HEK293T (cell line): ENCODE measurements around the gene FBXL17.

Experiments
- CTCF ChIA-PET: fragments of 350-600 bp; formaldehyde crosslinking; extraction: SDS; loops from one replicate; lab custom pipeline; 2021; ENCODE audit warnings: antibody characterized with exemption, inconsistent platforms; lab: Yijun Ruan, JAX
- POLR2A ChIA-PET: fragments of 350-600 bp; formaldehyde crosslinking; extraction: SDS; loops from one replicate; lab custom pipeline; 2020; ENCODE audit warnings: antibody characterized with exemption, inconsistent platforms; lab: Yijun Ruan, JAX
- DNase-seq: peaks from one replicate; pipeline ENCODE4 v3.0.0; 2012; ENCODE audit warnings: mixed read lengths; ENCODE audit errors: extremely low spot score
- ARNT ChIP-seq: fragments of 450-650 bp; IDR thresholded peaks from 2 replicates; pipeline ENCODE4 v1.6.1; 2017; ENCODE audit warnings: mild to moderate bottlenecking
- BHLHE40 ChIP-seq: fragments of 450-650 bp; IDR thresholded peaks from 2 replicates; pipeline ENCODE4 v1.6.1; 2016; ENCODE audit warnings: mild to moderate bottlenecking, moderate library complexity, borderline replicate concordance
- CTBP1 ChIP-seq: fragments of 450-650 bp; IDR thresholded peaks from 2 replicates; pipeline ENCODE4 v1.6.1; 2016; ENCODE audit warnings: borderline replicate concordance
- ELF4 ChIP-seq: fragments of 450-650 bp; IDR thresholded peaks from 2 replicates; pipeline ENCODE4 v1.6.1; 2017; ENCODE audit warnings: antibody characterized with exemption
- FOXA1 ChIP-seq: fragments of 450-650 bp; IDR thresholded peaks from 2 replicates; pipeline ENCODE4 v1.6.1; 2016; ENCODE audit warnings: mild to moderate bottlenecking
- FOXK2 ChIP-seq: fragments of 450-650 bp; IDR thresholded peaks from 2 replicates; pipeline ENCODE4 v1.6.1; 2016; ENCODE audit warnings: mild to moderate bottlenecking
- FOXM1 ChIP-seq: fragments of 450-650 bp; IDR thresholded peaks from 2 replicates; pipeline ENCODE4 v1.6.1; 2017; ENCODE audit warnings: mild to moderate bottlenecking, borderline replicate concordance
- HDGF ChIP-seq: fragments of 450-650 bp; IDR thresholded peaks from 2 replicates; pipeline ENCODE4 v1.6.1; 2017; ENCODE audit warnings: antibody characterized with exemption, borderline replicate concordance
- L3MBTL2 ChIP-seq: fragments of 450-650 bp; conservative IDR thresholded peaks from 2 replicates; pipeline ENCODE4 v1.6.1; 2016; ENCODE audit warnings: mild to moderate bottlenecking
- LEF1 ChIP-seq: fragments of 450-650 bp; IDR thresholded peaks from 2 replicates; pipeline ENCODE4 v1.6.1; 2017; ENCODE audit warnings: mild to moderate bottlenecking, borderline replicate concordance
- NFRKB ChIP-seq: fragments of 450-650 bp; IDR thresholded peaks from 2 replicates; pipeline ENCODE4 v1.6.1; 2016; ENCODE audit warnings: mild to moderate bottlenecking, moderate library complexity
- PKNOX1 ChIP-seq: fragments of 450-650 bp; IDR thresholded peaks from 2 replicates; pipeline ENCODE4 v1.6.1; 2016
- SP1 ChIP-seq: fragments of 450-650 bp; IDR thresholded peaks from 2 replicates; pipeline ENCODE4 v1.6.1; 2017
- SUZ12 ChIP-seq: fragments of 450-650 bp; IDR thresholded peaks from 2 replicates; pipeline ENCODE4 v1.6.1; 2016; ENCODE audit warnings: mild to moderate bottlenecking
- TARDBP ChIP-seq: fragments of 450-650 bp; IDR thresholded peaks from 2 replicates; pipeline ENCODE4 v1.6.1; 2016
- ZNF384 ChIP-seq: fragments of 450-650 bp; IDR thresholded peaks from 2 replicates; pipeline ENCODE4 v1.6.1; 2016

The FBXL17 gene

GRCh38 chr5:108101130-108101529, 280.8 kb downstream of the FBXL17 start:
- ChIA-PET CTCF (no interaction called here), POLR2A (no interaction called here)
- no peak for DNase-seq
- no peak for TF ChIP-seq SP1
- TF ChIP-seq FOXK2: no peak
- no peak for TF ChIP-seq HDGF
- no peak for TF ChIP-seq L3MBTL2
- TF ChIP-seq FOXA1: no peak
- TF ChIP-seq ZNF384: no peak
- no peak for TF ChIP-seq NFRKB
- no peak for TF ChIP-seq LEF1
- TF ChIP-seq ARNT: no peak
- no peak for TF ChIP-seq ELF4
- no peak for TF ChIP-seq SUZ12

GRCh38 chr5:108094800-108095199, 287.1 kb downstream of the FBXL17 start:
- ChIA-PET CTCF (interaction anchor here (0.6 to 0.7 kb wide), 2 partner anchors 116 to 831 kb away, joined by 3 read pairs; no protein-coding TSS in a partner anchor), POLR2A (no interaction called here)
- DNase-seq: no peak
- TF ChIP-seq TARDBP (no peak), FOXK2 (no peak), NFRKB (no peak), SUZ12 (no peak), FOXM1 (no peak), BHLHE40 (no peak), L3MBTL2 (no peak), LEF1 (no peak), PKNOX1 (no peak), HDGF (no peak), SP1 (no peak), FOXA1 (no peak), CTBP1 (no peak), ELF4 (no peak)

GRCh38 chr5:108093186-108093585, 288.7 kb downstream of the FBXL17 start:
- TF ChIP-seq FOXM1: no peak
- TF ChIP-seq ZNF384: peak; percentile 85
- POLR2A ChIA-PET: no interaction called here
- CTCF ChIA-PET: interaction anchor here (0.6 kb wide), 2 partner anchors 32 to 51 kb away, joined by 3 read pairs; no protein-coding TSS in a partner anchor
- peak; percentile 20 for DNase-seq

DNA sequence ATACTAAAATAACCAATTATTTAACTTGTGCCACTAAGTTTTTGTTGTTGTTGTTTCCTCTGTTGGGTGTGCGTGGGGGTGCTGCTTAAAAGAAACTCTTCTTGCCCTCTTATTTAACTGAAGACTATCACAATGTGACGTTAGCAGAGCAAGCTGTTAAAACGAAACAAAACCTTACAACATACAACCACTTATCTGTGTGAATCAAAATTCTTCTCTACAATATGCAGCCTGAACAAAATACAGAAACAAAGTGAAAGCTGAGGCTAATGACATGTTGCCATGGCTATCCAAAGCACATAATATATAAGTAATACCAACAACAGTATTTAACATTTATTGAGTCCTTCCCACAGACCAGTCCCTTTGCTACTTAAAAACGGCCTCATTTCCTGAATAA, 291.0 kb downstream of the FBXL17 start:
- ChIA-PET POLR2A (no interaction called here), CTCF (interaction anchor here (0.6 kb wide), 1 partner anchor 343 kb away, joined by 3 read pairs; no protein-coding TSS in a partner anchor)
- DNase-seq: no peak
- TF ChIP-seq CTBP1 (no peak), ZNF384 (no peak), LEF1 (no peak), L3MBTL2 (no peak), ELF4 (no peak), HDGF (no peak), SP1 (no peak), FOXK2 (no peak), FOXA1 (no peak), SUZ12 (no peak)

GRCh38 chr5:108084105-108084504, 297.8 kb downstream of the FBXL17 start:
- TF ChIP-seq CTBP1: no peak
- no peak for TF ChIP-seq FOXA1
- no peak for TF ChIP-seq NFRKB
- no peak for TF ChIP-seq HDGF
- no peak for TF ChIP-seq FOXM1
- no peak for TF ChIP-seq FOXK2
- no peak for TF ChIP-seq SUZ12
- no peak for TF ChIP-seq SP1
- TF ChIP-seq ELF4: no peak
- no peak for TF ChIP-seq PKNOX1
- TF ChIP-seq ZNF384: no peak
- no peak for TF ChIP-seq LEF1
- TF ChIP-seq TARDBP: no peak
- no peak for TF ChIP-seq BHLHE40
- TF ChIP-seq ARNT: no peak
- no peak for TF ChIP-seq L3MBTL2
- POLR2A ChIA-PET: no interaction called here
- CTCF ChIA-PET: no interaction called here
- DNase-seq: no peak

- no peak for DNase-seq
- TF ChIP-seq FOXA1 (no peak), TARDBP (no peak), L3MBTL2 (no peak), HDGF (no peak)
- CTCF ChIA-PET: no interaction called here
- POLR2A ChIA-PET: no interaction called here
Observed at GRCh38 chr5:108083232-108083631, 298.7 kb downstream of the FBXL17 start.

GRCh38 chr5:108081707-108082106, 300.2 kb downstream of the FBXL17 start:
- CTCF ChIA-PET: no interaction called here
- TF ChIP-seq L3MBTL2: no peak
- TF ChIP-seq BHLHE40: no peak
- no peak for TF ChIP-seq ELF4
- no peak for TF ChIP-seq NFRKB
- TF ChIP-seq FOXK2: no peak
- no peak for TF ChIP-seq HDGF
- TF ChIP-seq LEF1: no peak
- no peak for TF ChIP-seq SUZ12
- no peak for TF ChIP-seq PKNOX1
- no peak for TF ChIP-seq CTBP1
- TF ChIP-seq TARDBP: no peak
- no peak for TF ChIP-seq FOXA1
- TF ChIP-seq ARNT: no peak
- no peak for TF ChIP-seq SP1
- TF ChIP-seq ZNF384: no peak
- no peak for TF ChIP-seq FOXM1
- DNase-seq: no peak
- POLR2A ChIA-PET: no interaction called here
